Measurements from ENCODE around the gene COL5A1.
"Not testable (repeated sequence)": the region's sequence is repeated elsewhere in the genome, so short reads cannot be mapped to it uniquely, and the experiment has no call there.

The COL5A1 gene

GRCh38 chr9:134842321-134842720, 200.7 kb downstream of the COL5A1 start:
- DNase-seq: no peak

GRCh38 chr9:134843740-134844139, 202.1 kb downstream of the COL5A1 start:
- no peak for DNase-seq

GRCh38 chr9:134844821-134845220, 203.2 kb downstream of the COL5A1 start:
- no peak for DNase-seq

- no peak for DNase-seq
Observed at GRCh38 chr9:134846187-134846586, 204.6 kb downstream of the COL5A1 start.

GRCh38 chr9:134846699-134847098, 205.1 kb downstream of the COL5A1 start:
- no peak for DNase-seq

GRCh38 chr9:134847138-134847537, 205.5 kb downstream of the COL5A1 start:
- no peak for DNase-seq

GRCh38 chr9:134847752-134848432, 206.3 kb downstream of the COL5A1 start:
- DNase-seq: no peak

GRCh38 chr9:134848504-134848903, 206.9 kb downstream of the COL5A1 start:
- no peak for DNase-seq

- DNase-seq: no peak
Observed at GRCh38 chr9:134850611-134851010, 209.0 kb downstream of the COL5A1 start.

GRCh38 chr9:134851020-134851419, 209.4 kb downstream of the COL5A1 start:
- DNase-seq: no peak

- no peak for DNase-seq
Observed at GRCh38 chr9:134852906-134853654, 211.5 kb downstream of the COL5A1 start.

- no peak for DNase-seq
Observed at GRCh38 chr9:134853893-134854292, 212.3 kb downstream of the COL5A1 start.

GRCh38 chr9:134854541-134854981, 213.0 kb downstream of the COL5A1 start:
- no peak for DNase-seq

- DNase-seq: no peak
Observed at GRCh38 chr9:134855231-134855899, 213.8 kb downstream of the COL5A1 start.

- DNase-seq: no peak
Observed at GRCh38 chr9:134855900-134856377, 214.3 kb downstream of the COL5A1 start.

GRCh38 chr9:134857451-134857850, 215.8 kb downstream of the COL5A1 start:
- not testable (repeated sequence) for DNase-seq

- no peak for DNase-seq
Observed at GRCh38 chr9:134858051-134858841, 216.6 kb downstream of the COL5A1 start.

- DNase-seq: no peak
Observed at GRCh38 chr9:134860510-134860909, 218.9 kb downstream of the COL5A1 start.

- no peak for DNase-seq
Observed at GRCh38 chr9:134861595-134862334, 220.2 kb downstream of the COL5A1 start.

- no peak for DNase-seq
Observed at GRCh38 chr9:134863306-134863902, 221.8 kb downstream of the COL5A1 start.

GRCh38 chr9:134863941-134864820, 222.6 kb downstream of the COL5A1 start:
- no peak for DNase-seq

All from NK-92 treated with Interleukin-12 subunit alpha and Interleukin-12 subunit beta, amount 100 ng/mL, for 24 hours (cell line).